ENCODE data around the gene ERBB4.

The ERBB4 gene

GRCh38 chr2:212173756-212174510, 364.7 kb downstream of the ERBB4 start:
- TF ChIP-seq CTCF (IDR thresholded peaks at IDR 0.05): no peak

GRCh38 chr2:212173331-212173730, 365.3 kb downstream of the ERBB4 start:
- TF ChIP-seq CTCF (IDR thresholded peaks at IDR 0.05): no peak

GRCh38 chr2:212170382-212170781, 368.2 kb downstream of the ERBB4 start:
- no peak for TF ChIP-seq CTCF (IDR thresholded peaks at IDR 0.05)

- no peak for TF ChIP-seq CTCF (IDR thresholded peaks at IDR 0.05)
Measured at GRCh38 chr2:212158081-212158480, 380.5 kb downstream of the ERBB4 start.

GRCh38 chr2:212157012-212157411, 381.6 kb downstream of the ERBB4 start:
- no peak for TF ChIP-seq CTCF (IDR thresholded peaks at IDR 0.05)

- TF ChIP-seq CTCF (IDR thresholded peaks at IDR 0.05): no peak
Measured at GRCh38 chr2:212156088-212156487, 382.5 kb downstream of the ERBB4 start.

- TF ChIP-seq CTCF (IDR thresholded peaks at IDR 0.05): no peak
Measured at GRCh38 chr2:212154477-212154878, 384.1 kb downstream of the ERBB4 start.

- TF ChIP-seq CTCF (IDR thresholded peaks at IDR 0.05): no peak
Measured at GRCh38 chr2:212153923-212154322, 384.7 kb downstream of the ERBB4 start.
